HG02884 (cell line): Measurements from ENCODE around the gene HNRNPH3.

Experiments
- ATAC-seq: cut with Tn5 transposase; IDR thresholded peaks from one replicate; pipeline ENCODE4 v1.9.1; 2021; ENCODE audit warnings: mild to moderate bottlenecking, moderate library complexity; ENCODE audit not compliant: unreplicated experiment

Gene HNRNPH3

GRCh38 chr10:68330852-68331454 lies 911 bp upstream of the HNRNPH3 start:
- no peak for ATAC-seq

- ATAC-seq = peak; percentile 12
Measured at GRCh38 chr10:68332259-68333057, 594 bp downstream of the HNRNPH3 start, which contains the start of gene PBLD. TSS of gene PBLD (minus strand) at chr10:68332928. CDS start at chr10:68306844, 26,084 bp downstream.

- no peak for ATAC-seq
Measured at GRCh38 chr10:68333058-68333395, 1.2 kb downstream of the HNRNPH3 start.

- no peak for ATAC-seq
Measured at GRCh38 chr10:68333440-68334431, 1.9 kb downstream of the HNRNPH3 start.

DNA sequence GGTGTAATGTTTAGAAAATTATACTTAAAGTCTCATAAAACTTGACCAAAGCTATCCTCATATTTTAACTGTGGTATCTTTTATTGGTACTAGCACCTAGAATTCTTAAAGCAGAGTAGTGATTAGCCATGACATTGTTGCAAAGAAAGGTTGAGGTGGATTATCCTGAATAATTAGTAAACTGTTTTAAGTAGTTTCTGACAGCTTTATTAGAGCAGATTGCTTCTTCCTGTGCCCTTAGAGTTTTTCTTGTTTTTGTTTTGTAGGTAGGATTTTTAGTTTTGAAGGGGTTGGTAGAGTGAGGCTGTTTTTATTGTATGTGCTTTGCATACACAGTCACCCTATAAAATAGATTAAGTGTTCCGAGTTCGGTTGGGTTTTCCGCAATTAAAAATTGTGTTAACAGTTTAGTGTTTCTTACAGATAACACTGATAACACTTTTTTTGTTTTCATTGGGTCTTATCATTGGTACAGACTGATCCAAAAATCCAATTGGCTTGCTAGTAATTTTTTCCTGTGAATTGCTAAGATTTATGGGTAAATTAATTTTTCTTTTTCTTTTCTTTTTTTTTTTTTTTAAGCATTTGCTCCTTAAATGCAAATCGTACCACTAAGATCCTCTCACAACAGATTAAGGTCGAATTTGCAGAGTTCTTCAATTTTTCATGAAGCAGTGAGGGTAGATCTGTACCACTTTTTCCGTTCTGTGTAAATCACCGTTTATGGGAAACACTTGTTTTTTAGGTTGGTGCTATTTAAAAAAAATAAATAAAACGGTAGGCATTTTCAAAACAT lies 3.0 kb downstream of the HNRNPH3 start:
- ATAC-seq = no peak

DNA sequence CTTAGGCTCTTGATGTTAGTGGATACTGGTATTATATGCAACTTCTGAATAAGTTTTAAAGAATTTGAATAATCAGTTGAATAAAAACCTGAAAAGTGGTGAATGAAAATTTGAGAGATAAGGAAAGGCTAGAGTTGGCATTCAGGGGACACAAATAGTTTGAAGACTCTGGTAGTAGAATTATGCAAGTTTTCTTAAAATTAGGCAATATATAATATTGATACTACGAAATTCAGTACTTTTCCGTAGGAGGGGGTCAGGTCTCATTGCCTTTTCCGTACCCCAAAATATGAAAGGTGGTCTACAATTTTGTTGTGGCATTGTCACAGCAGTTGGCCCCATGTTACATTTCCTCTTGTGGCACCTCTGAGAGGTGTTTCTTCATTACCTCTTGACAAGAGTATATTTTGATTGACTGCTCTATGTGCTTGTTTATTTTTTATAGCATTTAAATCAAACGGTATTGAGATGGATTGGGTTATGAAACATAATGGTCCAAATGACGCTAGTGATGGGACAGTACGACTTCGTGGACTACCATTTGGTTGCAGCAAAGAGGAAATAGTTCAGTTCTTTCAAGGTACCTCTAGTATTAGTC lies 5.0 kb downstream of the HNRNPH3 start:
- ATAC-seq = no peak

GRCh38 chr10:68340358-68341080 lies 8.7 kb downstream of the HNRNPH3 start:
- no peak for ATAC-seq

DNA sequence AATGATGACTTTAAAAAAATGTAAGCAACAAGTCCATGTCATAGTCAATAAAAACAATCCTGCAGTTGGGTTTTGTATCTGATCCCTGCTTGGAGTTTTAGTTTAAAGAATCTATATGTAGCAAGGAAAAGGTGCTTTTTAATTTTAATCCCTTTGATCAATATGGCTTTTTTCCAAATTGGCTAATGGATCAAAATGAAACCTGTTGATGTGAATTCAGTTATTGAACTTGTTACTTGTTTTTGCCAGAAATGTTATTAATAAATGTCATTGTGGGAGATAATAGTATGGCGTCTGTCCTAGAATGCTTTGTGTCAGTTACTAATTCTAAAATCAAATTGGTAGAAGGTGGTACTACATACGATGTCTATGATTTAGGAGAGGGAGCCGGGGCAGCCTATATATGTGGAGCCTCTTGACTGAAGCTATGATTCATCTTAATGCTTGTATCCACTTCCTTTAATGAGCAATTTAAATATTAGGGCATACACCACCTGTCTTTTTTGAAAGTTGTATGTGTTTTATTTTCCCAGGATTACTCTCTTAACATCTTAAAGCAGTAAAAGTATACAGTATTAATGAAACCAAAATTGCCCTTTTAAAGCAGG lies 11.1 kb downstream of the HNRNPH3 start:
- no peak for ATAC-seq

- ATAC-seq = no peak
Measured at GRCh38 chr10:68345621-68346020, 13.8 kb downstream of the HNRNPH3 start.

- ATAC-seq = no peak
Measured at GRCh38 chr10:68346774-68347173, 14.9 kb downstream of the HNRNPH3 start.

GRCh38 chr10:68348265-68348741 lies 16.4 kb downstream of the HNRNPH3 start:
- no peak for ATAC-seq

- ATAC-seq = no peak
Measured at GRCh38 chr10:68353537-68353936, 21.7 kb downstream of the HNRNPH3 start.

DNA sequence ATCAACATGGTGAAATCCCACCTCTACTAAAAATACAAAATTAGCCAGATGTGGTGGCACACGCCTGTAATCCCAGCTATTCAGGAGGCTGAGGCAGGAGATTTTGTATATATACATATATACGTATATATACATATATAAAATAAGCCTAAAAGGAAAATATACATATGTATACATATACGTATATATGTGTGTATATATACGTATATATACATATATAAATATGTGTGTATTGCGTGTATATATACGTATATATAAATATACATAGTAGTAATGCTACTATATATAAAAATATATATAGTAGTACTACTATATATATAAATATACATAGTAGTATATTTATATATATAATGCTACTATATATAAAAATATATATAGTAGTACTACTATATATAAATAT lies 27.3 kb downstream of the HNRNPH3 start:
- no peak for ATAC-seq

DNA sequence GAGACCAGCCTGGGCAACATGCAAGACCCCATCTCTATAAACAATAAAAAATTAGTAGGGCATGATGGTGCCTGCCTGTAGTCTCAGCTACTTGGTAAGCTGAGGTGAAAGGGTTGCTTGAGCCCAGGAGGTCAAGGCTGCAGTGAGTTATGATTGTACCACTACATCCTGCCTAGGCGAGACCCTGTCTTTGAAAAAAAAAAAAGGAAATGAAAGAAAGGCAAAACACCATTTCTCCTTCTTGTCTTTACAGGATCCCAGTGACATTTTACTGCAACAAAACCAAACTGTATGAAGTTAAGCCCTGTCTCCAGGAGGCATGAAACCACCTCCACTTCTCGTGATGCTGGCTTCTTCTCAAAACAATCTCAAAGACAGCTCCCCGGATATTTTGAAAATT lies 30.7 kb downstream of the HNRNPH3 start:
- no peak for ATAC-seq

DNA sequence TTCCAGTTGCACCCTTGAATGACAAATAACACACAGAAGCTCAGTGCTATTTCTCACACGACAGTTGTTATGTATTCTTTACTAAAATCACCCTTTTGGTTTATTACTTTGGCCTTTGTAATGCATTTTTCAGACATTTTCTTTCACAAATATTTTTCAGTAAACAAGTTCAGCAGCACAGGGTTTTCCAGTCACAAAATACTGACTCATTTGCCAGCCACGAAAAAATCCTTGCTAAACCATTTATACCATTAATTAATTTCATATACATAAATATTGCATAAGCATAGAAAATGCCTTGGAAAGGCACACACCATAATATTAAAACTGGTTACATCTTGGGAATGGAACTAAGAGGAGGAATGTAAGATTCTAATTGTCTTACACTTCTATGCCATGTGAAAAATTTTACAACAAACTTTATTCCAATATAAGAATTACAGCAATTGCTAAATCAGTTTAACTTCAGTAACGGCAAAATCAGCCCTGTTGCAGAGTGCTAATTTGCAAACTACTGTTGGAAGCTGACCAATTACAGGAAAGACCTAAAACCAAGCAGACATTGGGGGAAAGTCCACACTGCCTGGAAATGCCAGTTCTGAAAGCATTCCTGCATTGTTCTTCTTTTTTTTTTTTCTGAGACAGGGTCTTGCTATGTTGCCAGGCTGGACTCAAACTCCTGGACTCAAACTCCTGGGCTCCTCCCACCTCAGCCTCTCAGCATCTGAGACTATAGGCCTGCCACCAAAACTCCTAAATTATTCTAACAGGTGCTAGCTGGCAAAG lies 32.4 kb downstream of the HNRNPH3 start:
- ATAC-seq = no peak

DNA sequence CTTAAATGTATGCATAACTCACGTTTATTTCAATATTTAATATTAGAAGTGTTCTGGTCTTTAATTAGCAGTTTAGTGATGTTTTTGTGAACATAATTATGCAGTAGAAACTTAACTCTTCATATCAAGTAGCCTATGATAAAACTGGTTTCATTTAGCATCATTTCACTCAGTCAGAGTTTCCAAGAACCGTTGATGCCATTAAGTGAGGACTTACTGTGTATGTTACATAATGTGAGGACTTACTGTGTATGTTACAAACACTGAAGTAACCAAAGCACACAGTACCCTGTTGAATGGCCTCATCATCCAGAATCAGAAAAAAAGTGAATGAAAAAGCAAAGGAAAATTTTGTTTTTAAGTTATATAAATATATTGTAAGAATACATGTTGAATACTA lies 33.7 kb downstream of the HNRNPH3 start:
- ATAC-seq = no peak

DNA sequence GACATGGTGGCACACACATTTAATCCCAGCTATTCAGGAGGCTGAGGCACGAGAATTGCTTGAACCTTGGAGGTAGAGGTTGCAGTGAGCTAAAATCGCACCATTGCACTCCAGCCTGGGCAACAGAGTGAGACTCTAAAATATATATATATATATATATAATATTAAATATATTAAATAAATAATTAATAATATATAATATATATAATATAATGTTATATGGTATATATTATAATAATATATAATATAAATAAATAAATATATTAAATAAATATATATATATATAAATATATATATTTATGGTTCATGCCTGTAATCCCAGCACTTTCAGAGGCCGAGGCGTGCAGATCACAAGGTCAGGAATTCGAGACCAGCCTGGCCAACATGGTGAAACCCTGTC lies 34.7 kb downstream of the HNRNPH3 start:
- no peak for ATAC-seq

DNA sequence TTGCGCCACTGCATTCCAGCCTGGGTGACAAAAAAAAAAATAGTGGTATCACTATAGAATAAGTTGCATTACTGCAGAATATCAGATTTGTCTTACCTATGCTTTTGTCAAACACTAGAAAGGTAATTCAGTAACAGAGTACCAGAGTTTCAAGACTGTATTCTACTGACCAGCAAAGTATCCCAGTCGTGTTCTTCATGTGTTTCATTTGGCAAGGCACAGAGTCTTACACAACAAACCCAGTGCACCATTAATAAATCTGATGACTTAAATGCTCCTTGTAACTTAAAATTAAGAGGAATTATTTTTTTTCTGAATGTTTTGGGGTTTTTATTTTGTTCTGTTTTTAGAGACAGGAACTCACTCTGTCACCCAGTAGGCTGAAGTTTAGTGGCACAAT lies 35.3 kb downstream of the HNRNPH3 start:
- no peak for ATAC-seq
